Stimulated activated CD4-positive, alpha-beta T cell treated with anti-CD3 and anti-CD28 coated beads, Interleukin-2, amount 100 ng/mL, for 48 hours (primary cell): ENCODE results near the gene WFIKKN1.
"Not testable (repeated sequence)": the region's sequence is repeated elsewhere in the genome, so short reads cannot be mapped to it uniquely, and the experiment has no call there.

Experiments
- DNase-seq, 2 donors: peaks; one replicate each; pipeline ENCODE4 v3.0.0-alpha.2; 2020

Gene WFIKKN1

GRCh38 chr16:595942-596735, 34.6 kb upstream of the WFIKKN1 start:
- no peak for DNase-seq

DNA sequence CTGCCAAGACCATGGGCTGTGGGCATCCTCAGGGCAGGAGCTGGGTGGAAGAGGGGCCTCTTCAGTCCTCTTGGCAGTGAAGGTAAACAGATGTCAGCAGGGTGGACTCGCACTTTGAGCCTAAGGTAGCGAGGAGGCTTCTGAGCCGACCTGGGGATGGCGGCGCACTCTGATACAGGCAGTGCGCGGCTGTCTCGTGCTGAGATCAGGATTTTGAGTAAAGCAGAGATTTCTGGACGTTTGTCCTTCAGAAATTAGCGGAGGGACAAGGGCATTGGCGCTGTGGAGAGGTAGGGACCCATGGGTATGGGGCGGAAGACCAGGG, 34.1 kb upstream of the WFIKKN1 start:
- no peak for DNase-seq

DNA sequence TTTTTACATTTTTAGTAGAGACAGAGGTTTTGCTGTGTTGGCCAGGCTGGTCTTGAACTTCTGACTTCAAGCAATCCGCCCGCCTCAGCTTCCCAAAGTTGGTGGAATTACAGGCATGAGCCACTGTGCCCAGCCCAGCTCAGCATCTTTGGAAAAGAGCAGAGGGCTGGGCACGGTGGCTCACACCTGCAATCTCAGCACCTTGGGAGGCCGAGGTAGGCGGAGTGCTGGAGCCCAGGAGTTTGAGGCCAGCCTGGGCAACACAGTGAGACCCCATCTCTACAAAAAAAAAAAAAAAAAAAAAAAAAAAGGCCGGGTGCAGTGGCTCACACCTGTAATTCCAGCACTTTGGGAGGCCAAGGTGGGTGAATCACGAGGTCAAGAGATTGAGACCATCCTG, 33.1 kb upstream of the WFIKKN1 start:
- DNase-seq, result not testable (repeated sequence)

DNA sequence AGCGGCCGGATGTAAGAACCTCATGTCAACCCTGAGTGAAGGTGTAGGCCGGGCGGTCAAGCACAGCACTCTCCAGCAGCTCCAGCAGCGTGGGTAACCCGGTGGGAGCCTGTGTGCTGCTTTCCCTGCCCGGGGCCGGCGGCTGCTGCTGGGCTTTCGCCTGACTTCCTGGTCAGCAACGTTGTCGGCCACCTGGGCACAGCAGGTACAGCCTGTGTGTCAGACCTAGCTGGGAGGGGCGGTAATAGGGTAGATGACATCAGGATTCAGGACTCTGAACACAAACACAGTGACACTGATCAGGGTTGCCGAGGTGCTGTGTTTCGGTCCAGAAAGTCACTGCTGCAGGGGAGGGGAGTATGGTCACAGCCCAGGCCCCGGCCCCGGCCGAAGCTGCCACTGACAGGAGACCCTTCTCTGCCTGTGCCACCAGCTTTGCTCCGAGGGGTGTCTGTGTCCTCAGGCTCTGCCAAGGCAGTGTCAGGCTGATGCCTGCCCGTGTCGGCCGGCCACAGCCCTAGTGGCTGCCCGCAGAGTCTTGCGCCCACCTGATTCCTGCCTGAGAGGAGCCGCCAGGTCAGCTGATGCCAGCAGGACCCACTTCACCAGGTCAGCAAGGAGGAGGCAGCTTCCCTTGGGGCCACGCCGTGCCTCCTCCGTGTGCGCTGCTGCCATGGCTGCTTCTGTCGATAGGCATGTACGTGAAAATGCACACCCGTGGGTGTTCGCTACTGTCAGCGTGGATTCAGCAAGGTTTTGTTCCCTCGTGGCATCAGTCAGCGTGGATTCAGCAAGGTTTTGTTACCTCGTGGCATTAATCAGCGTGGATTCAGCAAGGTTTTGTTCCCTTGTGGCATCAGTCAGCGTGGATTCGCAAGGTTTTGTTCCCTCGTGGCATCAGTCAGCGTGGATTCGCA, 31.7 kb upstream of the WFIKKN1 start:
- DNase-seq, result no peak

DNA sequence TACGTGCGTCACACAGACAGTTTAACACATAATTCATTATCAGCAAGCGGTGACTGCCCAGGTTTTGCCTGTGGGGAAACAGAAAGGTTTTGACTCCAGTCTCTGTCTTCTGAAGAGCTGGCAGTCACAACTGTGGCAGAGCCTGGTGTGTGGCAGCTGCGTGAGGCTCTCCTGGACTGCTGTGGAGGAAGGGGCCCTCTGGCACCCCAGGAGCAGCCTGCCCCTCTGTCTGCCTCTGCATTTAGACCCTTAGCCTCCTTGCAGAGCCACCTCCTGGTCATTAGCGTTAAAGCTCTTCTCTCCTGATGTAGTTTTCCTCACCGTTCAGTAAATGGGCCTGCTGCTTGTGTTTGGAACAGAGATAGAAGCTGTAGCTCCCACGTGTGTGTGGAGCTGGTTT, 30.0 kb upstream of the WFIKKN1 start:
- DNase-seq, result no peak

GRCh38 chr16:603933-604332, 26.9 kb upstream of the WFIKKN1 start:
- DNase-seq, result no peak

GRCh38 chr16:606656-607307, 24.0 kb upstream of the WFIKKN1 start:
- DNase-seq, result no peak

DNA sequence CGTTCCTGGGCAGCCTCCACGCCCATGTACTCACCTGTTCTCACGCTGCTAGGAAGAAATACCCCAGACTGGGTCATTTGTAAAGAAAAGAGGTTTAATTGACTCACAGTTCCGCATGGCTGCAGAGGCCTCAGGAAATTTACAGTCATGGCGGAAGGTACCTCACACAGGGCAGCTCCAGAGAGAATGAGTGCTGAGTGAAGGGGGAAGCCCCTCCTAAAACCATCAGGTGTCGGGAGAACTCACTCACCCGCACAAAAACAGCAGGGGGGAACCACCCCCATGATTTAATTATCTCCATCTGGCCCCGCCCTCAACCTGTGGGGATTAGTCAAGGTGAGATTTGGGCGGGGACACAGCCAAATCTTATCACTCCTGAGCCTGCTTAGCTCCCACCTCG, 22.8 kb upstream of the WFIKKN1 start:
- peak in 1 of 2 donors; percentile 49 for DNase-seq

DNA sequence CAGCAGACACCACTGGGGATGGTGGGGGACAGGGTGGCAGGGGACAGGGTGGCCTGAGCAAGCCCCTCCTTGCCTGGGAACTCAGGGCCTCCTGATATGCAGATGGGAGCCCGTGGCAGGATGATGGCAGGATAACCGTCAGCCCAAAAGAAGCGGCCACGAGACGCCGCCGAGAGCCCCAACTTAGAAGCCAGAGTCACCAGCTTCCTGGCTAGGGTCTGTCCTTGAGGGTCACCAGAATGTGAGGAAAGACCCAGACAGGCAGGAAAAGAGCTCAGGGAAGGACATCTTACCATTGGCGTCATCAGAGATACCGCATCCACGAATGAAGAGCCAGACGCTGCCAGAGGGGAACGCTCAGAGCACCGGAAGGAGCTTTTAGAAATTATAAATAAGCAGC, 21.5 kb upstream of the WFIKKN1 start:
- DNase-seq, result no peak

GRCh38 chr16:609984-610383, 20.8 kb upstream of the WFIKKN1 start:
- no peak for DNase-seq

- peak; percentile 60 to 69 for DNase-seq
Observed at GRCh38 chr16:610513-611381, 20.0 kb upstream of the WFIKKN1 start.

DNA sequence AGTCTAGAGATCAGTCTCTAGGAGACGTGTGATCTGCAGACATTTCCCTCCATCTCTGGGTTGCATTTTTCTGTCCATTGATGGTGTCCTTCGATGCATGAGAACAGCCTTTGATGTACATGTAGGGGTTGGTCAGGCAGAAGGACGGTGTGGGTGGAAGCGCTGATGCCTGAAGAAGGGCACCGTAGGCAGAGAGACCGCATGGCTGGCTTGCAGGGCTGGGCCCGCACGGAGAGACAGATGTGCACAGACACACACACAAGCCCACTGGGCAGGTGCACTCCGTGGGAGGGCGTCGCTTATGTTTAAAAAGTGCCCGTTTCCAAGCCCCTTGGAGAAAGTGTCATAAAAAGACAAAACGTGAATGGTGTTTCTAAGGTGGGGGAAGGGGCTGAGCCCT, 15.7 kb upstream of the WFIKKN1 start:
- no peak for DNase-seq

DNA sequence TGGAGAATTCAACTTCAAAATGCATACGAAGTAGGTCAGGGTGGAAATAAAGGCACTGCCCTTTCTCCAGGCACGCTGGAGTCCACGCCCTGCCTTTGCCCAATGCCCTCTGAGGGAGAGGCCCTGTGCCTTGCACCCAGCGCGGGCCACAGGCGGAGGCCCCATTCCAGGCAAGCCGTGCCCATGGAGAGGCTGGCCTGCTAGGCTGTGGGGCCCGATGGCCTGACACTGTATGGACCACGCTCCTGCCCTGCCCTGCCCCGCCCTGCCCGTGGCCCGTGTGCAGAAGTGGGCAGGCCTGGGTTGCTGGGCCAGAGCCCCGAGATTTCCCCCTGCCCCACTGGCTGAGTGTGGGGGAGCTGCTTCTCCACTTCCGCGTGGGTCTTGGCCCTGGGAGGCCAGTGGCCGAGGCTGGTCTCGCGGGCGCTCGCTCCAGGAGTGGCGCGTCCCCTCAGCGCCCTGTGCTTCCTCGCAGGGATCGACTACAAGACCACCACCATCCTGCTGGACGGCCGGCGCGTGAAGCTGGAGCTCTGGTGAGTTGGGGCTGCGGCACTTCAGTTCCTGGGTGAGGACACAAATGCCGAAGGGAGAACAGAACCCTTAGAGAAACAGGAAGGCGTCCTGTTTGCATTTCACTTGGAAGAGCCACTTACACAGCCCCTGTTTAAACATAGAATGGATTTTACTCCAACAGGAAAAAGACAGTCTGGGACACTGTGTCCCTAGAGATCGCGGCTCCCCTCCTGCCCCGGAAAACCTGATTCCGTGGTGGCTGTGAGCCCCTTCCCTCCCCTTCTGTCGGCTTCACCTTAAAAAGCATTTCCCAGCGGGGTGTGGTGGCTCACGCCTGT, 13.8 kb upstream of the WFIKKN1 start:
- DNase-seq, result no peak

- DNase-seq, result no peak
Observed at GRCh38 chr16:617855-618254, 12.9 kb upstream of the WFIKKN1 start.

GRCh38 chr16:619476-620100, 11.2 kb upstream of the WFIKKN1 start:
- no peak for DNase-seq

DNA sequence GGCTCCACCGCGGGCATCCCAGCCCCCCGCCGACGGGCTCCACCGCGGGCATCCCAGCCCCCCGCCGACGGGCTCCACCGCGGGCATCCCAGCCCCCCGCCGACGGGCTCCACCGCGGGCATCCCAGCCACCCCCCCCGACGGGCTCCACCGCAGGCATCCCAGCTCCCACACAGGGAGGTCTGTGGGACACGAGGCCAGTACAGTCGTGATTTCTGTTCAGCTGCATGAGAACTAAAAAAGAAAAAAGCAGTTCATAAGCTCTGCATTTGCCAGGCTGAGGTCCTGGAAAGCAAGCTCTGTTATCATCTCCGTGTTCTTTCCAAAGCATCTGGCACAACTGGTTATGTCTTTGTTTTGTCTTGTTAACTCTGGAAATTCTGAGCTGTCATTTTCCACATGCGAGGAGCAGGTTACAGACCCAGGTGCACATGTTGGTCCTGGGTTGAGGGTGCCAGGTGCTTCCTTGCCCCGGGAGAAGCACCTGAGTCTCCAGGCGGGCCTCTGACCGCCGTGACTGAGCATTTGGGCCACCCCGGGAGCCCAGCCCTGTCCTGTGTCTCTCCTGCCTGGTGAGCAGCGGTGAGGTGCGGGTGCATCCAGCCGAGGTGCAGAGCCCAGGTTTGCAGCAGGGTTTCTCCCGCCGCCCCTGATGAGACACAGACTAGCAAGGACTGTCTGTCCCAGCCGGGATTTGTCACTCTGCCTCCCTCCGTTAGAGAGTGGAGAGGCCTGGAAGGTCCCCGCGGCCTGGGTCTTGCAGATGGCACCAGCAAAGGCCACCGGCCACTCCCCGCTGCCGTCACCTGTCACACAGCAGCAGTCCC, 9.9 kb upstream of the WFIKKN1 start:
- DNase-seq, result no peak

DNA sequence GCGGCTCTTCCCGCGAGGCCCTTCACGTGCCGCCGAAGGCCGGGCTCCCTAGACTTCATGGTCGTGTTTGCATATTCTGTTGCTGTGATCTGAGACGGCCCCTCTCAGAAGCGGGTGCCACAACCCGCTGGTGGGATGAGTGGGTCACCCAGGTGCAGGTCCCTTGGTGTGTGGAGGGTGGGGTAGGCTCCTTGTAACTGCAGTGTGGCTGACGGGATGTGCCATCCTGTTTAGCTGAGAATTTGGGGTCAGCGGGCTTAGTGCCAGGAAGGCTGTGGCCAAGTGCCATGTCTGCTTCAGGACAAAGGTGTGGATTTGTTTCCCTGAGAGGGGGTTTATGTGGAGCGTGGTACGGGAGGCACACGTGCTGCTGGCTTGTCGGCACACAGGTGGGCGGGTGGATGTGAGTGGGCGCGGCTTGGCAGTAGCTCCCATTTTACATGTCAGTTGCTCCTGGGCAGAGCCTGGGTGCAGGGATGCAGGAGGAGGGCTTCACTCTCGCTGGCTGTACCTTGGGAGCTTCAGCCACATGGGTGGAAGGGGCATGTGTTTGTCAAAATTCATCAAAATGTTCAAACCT, 9.2 kb upstream of the WFIKKN1 start:
- no peak for DNase-seq

DNA sequence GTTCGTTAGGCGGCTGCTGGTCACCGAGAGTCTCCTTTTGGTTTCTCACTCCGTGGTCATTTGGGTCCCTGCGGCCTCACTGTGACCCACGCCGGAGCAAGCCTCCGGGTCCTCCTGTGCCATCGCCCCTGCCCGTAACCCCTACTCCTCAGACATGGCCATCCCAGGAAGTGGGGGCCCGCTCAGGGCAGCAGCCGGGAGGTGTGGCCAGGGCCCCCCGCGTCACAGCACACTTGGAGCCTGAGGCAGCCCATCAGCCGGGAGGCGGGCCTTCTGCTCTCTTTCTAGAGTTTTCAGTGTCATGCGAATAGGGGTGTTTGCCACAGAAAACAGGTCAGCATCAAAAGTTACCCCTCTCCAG, 7.9 kb upstream of the WFIKKN1 start:
- no peak for DNase-seq

DNA sequence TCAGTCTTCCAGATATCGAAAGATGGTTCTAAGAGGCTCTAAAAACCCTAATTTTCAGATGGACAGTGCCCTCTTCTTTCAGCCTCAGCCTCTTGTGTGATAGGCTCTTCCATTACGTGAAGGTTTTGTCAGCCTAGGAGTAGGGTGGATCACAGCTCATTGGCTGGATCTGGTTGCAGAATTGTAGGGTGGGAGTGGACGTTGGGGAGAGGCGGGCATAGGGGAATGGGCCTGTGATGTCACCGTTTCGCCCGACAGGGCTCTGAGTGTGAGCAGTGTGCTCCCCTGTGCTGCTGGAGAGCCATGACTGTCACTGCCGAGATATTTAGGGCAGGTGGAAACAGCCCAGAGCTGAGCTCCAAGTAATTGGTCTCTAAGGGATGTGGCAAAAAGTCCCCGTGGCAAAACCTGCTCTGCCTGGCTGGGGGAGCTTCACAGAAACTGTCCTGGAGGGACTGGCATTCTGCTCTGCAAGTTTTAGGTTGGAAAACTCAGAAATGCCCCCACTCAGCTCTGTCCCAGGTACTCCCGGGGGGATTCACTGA, 6.2 kb upstream of the WFIKKN1 start:
- no peak for DNase-seq
